Hepatocyte (in vitro differentiated cells): ENCODE measurements around the gene SLC26A9. TPM values are rescaled to one million over a fixed set of nuclear protein-coding genes. Genes with fewer than 3 reads are reported as not detected.
A peak's percentile ranks its signal among the peaks of the same experiment; 100 is the strongest.

Source experiments
- DNase-seq: peaks from one replicate; pipeline ENCODE4 v3.0.0-alpha.2; 2016; ENCODE audit warnings: low spot score
- H2AFZ ChIP-seq: fragments of 200-600 bp; sonication (generic); 2 replicates; pipeline ENCODE4 v1.6.0; 2016; ENCODE audit warnings: antibody characterized with exemption, mild to moderate bottlenecking
- H3K27ac ChIP-seq: fragments of 200-600 bp; sonication (generic); 2 replicates; pipeline ENCODE4 v1.5.1; 2016; ENCODE audit warnings: mild to moderate bottlenecking
- H3K27me3 ChIP-seq: fragments of 200-600 bp; sonication (generic); 2 replicates; pipeline ENCODE4 v1.6.1; 2016
- H3K36me3 ChIP-seq: fragments of 200-600 bp; sonication (generic); replicated peaks from 2 replicates; pipeline ENCODE4 v1.5.1; 2016; ENCODE audit warnings: low read depth; ENCODE audit not compliant: insufficient read depth
- H3K4me1 ChIP-seq: fragments of 200-600 bp; sonication (generic); 2 replicates; pipeline ENCODE4 v1.5.1; 2016; ENCODE audit warnings: mild to moderate bottlenecking, moderate library complexity; ENCODE audit not compliant: insufficient read depth
- H3K4me2 ChIP-seq: fragments of 200-600 bp; sonication (generic); 2 replicates; pipeline ENCODE4 v1.6.0; 2016
- H3K4me3 ChIP-seq: fragments of 200-600 bp; sonication (generic); 2 replicates; pipeline ENCODE4 v1.5.1; 2016; ENCODE audit warnings: mild to moderate bottlenecking
- H3K79me2 ChIP-seq: fragments of 200-600 bp; sonication (generic); 2 replicates; pipeline ENCODE4 v1.6.0; 2017; ENCODE audit warnings: mild to moderate bottlenecking
- H3K9me2 ChIP-seq: fragments of 200-600 bp; sonication (generic); replicated peaks from 2 replicates; pipeline ENCODE4 v1.6.0; 2017; ENCODE audit warnings: mild to moderate bottlenecking; ENCODE audit not compliant: insufficient read depth
- H3K9me3 ChIP-seq: fragments of 200-600 bp; sonication (generic); 2 replicates; pipeline ENCODE4 v1.5.1; 2016; ENCODE audit warnings: low read depth, mild to moderate bottlenecking
- H4K20me1 ChIP-seq: fragments of 200-600 bp; sonication (generic); 2 replicates; pipeline ENCODE4 v1.6.0; 2016; ENCODE audit warnings: mild to moderate bottlenecking; ENCODE audit not compliant: insufficient read depth, poor library complexity, severe bottlenecking
- CTCF ChIP-seq: fragments of 200-600 bp; sonication (generic); IDR thresholded peaks from 2 replicates; pipeline ENCODE4 v1.5.1; 2016; ENCODE audit warnings: antibody characterized with exemption, mild to moderate bottlenecking; ENCODE audit not compliant: poor library complexity
- EZH2 ChIP-seq: fragments of 200-600 bp; sonication (generic); IDR thresholded peaks from 2 replicates; pipeline ENCODE4 v1.6.1; 2016; ENCODE audit warnings: antibody characterized with exemption, mild to moderate bottlenecking, borderline replicate concordance
- EZH2phosphoT487 ChIP-seq: fragments of 200-600 bp; sonication (generic); IDR thresholded peaks from one replicate; pipeline ENCODE4 v1.6.1; 2018; ENCODE audit warnings: antibody characterized with exemption, mild to moderate bottlenecking, low read depth, moderate library complexity; ENCODE audit not compliant: unreplicated experiment, severe bottlenecking
- WGBS: methylation state at CpG from one replicate; pipeline ENCODE4 v1.1.6; 2016; ENCODE audit warnings: low lambda C conversion rate; ENCODE audit errors: missing lambda C conversion rate; 5-methylcytosine and 5-hydroxymethylcytosine counted together
- polyA plus RNA-seq: library from polyadenylated mRNA; unstranded; fragments of >200 nt; fragmentation: Nextera tagmentation; extraction: Ambion mirVana; gene quantifications from 2 replicates; pipeline ENCODE4 v1.2.1, GENCODE V29; 2016
- total RNA-seq: library from RNA; depleted of rRNA; stranded (reverse); fragments of >200 nt; gene quantifications from 2 replicates; pipeline ENCODE4 v1.2.3, GENCODE V29; 2014

The SLC26A9 gene
- total and polyA plus RNA-seq, 2 experiments from 2014 or later = 0.13 to 0.63 TPM

- no peak for TF ChIP-seq CTCF
- no peak for TF ChIP-seq EZH2phosphoT487
- no peak for TF ChIP-seq EZH2
- DNase-seq = no peak
- Histone ChIP-seq H3K9me2 (no peaks in the 10 kb centered on the region), H3K79me2 (no peaks in the 10 kb centered on the region), H3K9me3 (no peaks in the 10 kb centered on the region), H3K36me3 (no peaks in the 10 kb centered on the region), H3K27ac (no peak overlapping the region), H2AFZ (no peak overlapping the region), H3K4me2 (no peak overlapping the region), H3K4me3 (no peak overlapping the region), H3K27me3 (no peaks in the 10 kb centered on the region), H3K4me1 (no peaks in the 10 kb centered on the region), H4K20me1 (no peaks in the 10 kb centered on the region)
- 86% methylated on average over 3 of the region's 3 CpGs for WGBS
These were observed 43.0 kb upstream of the SLC26A9 start for GRCh38 chr1:205986292-205986691.

GRCh38 chr1:205985330-205986005 is 42.2 kb upstream of the SLC26A9 start:
- no peak overlapping the region for H3K4me3 ChIP-seq
- H3K4me2 ChIP-seq = no peak overlapping the region
- H4K20me1 ChIP-seq = no peaks in the 10 kb centered on the region
- WGBS = 92% methylated on average over 8 of the region's 9 CpGs
- no peak for DNase-seq
- TF ChIP-seq EZH2phosphoT487 = no peak
- TF ChIP-seq CTCF = no peak
- no peak for TF ChIP-seq EZH2
- H3K4me1 ChIP-seq = no peaks in the 10 kb centered on the region
- H3K27me3 ChIP-seq = no peaks in the 10 kb centered on the region
- no peak overlapping the region for H3K27ac ChIP-seq
- H3K79me2 ChIP-seq = no peaks in the 10 kb centered on the region
- no peak overlapping the region for H2AFZ ChIP-seq
- no peaks in the 10 kb centered on the region for H3K9me2 ChIP-seq
- no peaks in the 10 kb centered on the region for H3K36me3 ChIP-seq
- H3K9me3 ChIP-seq = no peaks in the 10 kb centered on the region

GRCh38 chr1:205983925-205984725 is 40.9 kb upstream of the SLC26A9 start:
- Histone ChIP-seq H3K27me3 (no peaks in the 10 kb centered on the region), H3K4me1 (no peaks in the 10 kb centered on the region), H3K79me2 (no peaks in the 10 kb centered on the region), H3K9me2 (no peaks in the 10 kb centered on the region), H3K4me3 (no peak overlapping the region), H3K4me2 (peak overlapping the region; percentile 34), H3K36me3 (no peaks in the 10 kb centered on the region), H3K9me3 (no peaks in the 10 kb centered on the region), H2AFZ (no peak overlapping the region), H3K27ac (peak overlapping the region; percentile 62), H4K20me1 (no peaks in the 10 kb centered on the region)
- peak; percentile 84 for DNase-seq
- 39% methylated on average over 14 of the region's 14 CpGs for WGBS
- TF ChIP-seq EZH2 = no peak
- peak; percentile 82 for TF ChIP-seq CTCF
